Gastroesophageal sphincter (tissue), 4 donors: ENCODE measurements around the gene MIPOL1. TPM values are rescaled to one million over a fixed set of nuclear protein-coding genes. Genes with fewer than 3 reads are reported as not detected.
"Not testable (repeated sequence)": the region's sequence is repeated elsewhere in the genome, so short reads cannot be mapped to it uniquely, and the experiment has no call there.

ENCODE experiments used
- ATAC-seq: fragments of 150-250 bp; one replicate; pipeline ENCODE4 v1.9.1; 2016; ENCODE audit warnings: mild to moderate bottlenecking, moderate library complexity
- H3K27ac ChIP-seq, 4 donors: fragments of 200-600 bp; sonication (generic) in 3 of 4; 1 replicate in 3 of 4; 2 replicates in 1 of 4; pipeline ENCODE4 v1.5.1; 2016 to 2019
- H3K27me3 ChIP-seq: fragments of 200-600 bp; sonication (generic); one replicate; pipeline ENCODE4 v1.5.1; 2019
- H3K36me3 ChIP-seq, 2 donors: fragments of 200-600 bp; sonication (generic); one replicate each; pipeline ENCODE4 v1.5.1; 2019; ENCODE audit warnings: control low read depth in 1 of 2
- H3K4me1 ChIP-seq, 3 donors: fragments of 200-600 bp; sonication (generic); 1 replicate in 2 of 3; 2 replicates in 1 of 3; pipeline ENCODE4 v1.5.1; 2016 to 2019; ENCODE audit warnings: control low read depth in 2 of 3
- H3K4me3 ChIP-seq, 2 donors: fragments of 200-600 bp; sonication (generic); one replicate each; pipeline ENCODE4 v1.5.1; 2019; ENCODE audit warnings: mild to moderate bottlenecking in 1 of 2, moderate library complexity in 1 of 2
- H3K9me3 ChIP-seq, 3 donors: fragments of 200-600 bp; sonication (generic); one replicate each; pipeline ENCODE4 v1.5.1; 2017 to 2019; ENCODE audit warnings: control low read depth in 2 of 3
- EP300 ChIP-seq: sonication (generic); formaldehyde crosslinking; IDR thresholded peaks from one replicate; pipeline ENCODE4 v1.6.1; 2017; ENCODE audit warnings: antibody characterized with exemption, mild to moderate bottlenecking
- POLR2A ChIP-seq, 2 donors: fragments of 450-650 bp; IDR thresholded peaks; one replicate each; pipeline ENCODE4 v1.6.1; 2017; ENCODE audit warnings: antibody characterized with exemption in 2 of 2, mild to moderate bottlenecking in 2 of 2, moderate library complexity in 1 of 2
- POLR2AphosphoS5 ChIP-seq: sonication (generic); formaldehyde crosslinking; IDR thresholded peaks from one replicate; pipeline ENCODE4 v1.6.1; 2017; ENCODE audit warnings: antibody characterized with exemption
- WGBS, 2 donors: methylation state at CpG; one replicate each; pipeline ENCODE4 v1.1.5; 2018; ENCODE audit warnings: low coverage in 1 of 2; 5-methylcytosine and 5-hydroxymethylcytosine counted together
- total RNA-seq, 4 donors: library from RNA; depleted of rRNA; stranded (reverse); fragments of >200 nt; gene quantifications; one replicate each; pipeline ENCODE4 v1.1.0, GENCODE V29; 2016
- TF ChIP-seq, protein P1 (sequence below), 4 experiments: fragments of 200-600 bp in 2 of 4; fragments of 450-650 bp in 2 of 4; sonication (generic) in 1 of 4; IDR thresholded peaks; one replicate each; pipeline ENCODE4 v1.5.1; 2017 to 2019; ENCODE audit warnings: antibody characterized with exemption in 4 of 4, mild to moderate bottlenecking in 2 of 4, moderate library complexity in 2 of 4

The MIPOL1 gene
- total RNA-seq, 4 donors from 2014 or later: 10.6 to 32.8 (median 19.4) TPM

DNA sequence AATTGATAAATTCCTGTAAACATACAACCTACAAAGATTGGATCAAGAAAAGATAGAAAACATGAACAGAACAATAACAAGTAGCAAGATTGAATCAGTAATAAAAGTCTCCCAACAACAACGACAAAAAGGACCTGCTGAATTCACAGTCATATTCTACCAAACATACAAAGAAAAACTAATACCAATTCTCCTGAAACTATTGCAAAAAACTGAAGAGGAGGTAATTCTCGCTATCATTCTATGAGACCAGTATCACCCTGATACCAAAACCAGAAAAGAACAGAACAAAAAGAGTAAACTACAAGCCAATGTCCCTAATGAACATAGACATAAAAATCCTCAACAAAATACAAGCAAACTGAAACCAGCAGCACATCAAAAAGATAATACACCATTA, 39.8 kb upstream of the MIPOL1 start:
- no peaks in the 10 kb centered on the region for H3K36me3 ChIP-seq
- no peaks in the 10 kb centered on the region for H3K4me1 ChIP-seq
- H3K27ac ChIP-seq: no peak overlapping the region
- no peaks in the 10 kb centered on the region for H3K27me3 ChIP-seq
- peaks cover 0 to 14% (median 0%) of the 10 kb centered on the region in 3 donors for H3K9me3 ChIP-seq
- no peak for TF ChIP-seq EP300
- TF ChIP-seq POLR2AphosphoS5: no peak
- TF ChIP-seq POLR2A (IDR thresholded peaks at IDR 0.05): no peak
- TF ChIP-seq, protein P1, sequence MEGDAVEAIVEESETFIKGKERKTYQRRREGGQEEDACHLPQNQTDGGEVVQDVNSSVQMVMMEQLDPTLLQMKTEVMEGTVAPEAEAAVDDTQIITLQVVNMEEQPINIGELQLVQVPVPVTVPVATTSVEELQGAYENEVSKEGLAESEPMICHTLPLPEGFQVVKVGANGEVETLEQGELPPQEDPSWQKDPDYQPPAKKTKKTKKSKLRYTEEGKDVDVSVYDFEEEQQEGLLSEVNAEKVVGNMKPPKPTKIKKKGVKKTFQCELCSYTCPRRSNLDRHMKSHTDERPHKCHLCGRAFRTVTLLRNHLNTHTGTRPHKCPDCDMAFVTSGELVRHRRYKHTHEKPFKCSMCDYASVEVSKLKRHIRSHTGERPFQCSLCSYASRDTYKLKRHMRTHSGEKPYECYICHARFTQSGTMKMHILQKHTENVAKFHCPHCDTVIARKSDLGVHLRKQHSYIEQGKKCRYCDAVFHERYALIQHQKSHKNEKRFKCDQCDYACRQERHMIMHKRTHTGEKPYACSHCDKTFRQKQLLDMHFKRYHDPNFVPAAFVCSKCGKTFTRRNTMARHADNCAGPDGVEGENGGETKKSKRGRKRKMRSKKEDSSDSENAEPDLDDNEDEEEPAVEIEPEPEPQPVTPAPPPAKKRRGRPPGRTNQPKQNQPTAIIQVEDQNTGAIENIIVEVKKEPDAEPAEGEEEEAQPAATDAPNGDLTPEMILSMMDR (IDR thresholded peaks at IDR 0.05): no peak
- WGBS, 2 donors: 87 to 90% methylated on average over 2 of the region's 2 CpGs
- H3K4me3 ChIP-seq: no peak overlapping the region
- no peak for ATAC-seq

DNA sequence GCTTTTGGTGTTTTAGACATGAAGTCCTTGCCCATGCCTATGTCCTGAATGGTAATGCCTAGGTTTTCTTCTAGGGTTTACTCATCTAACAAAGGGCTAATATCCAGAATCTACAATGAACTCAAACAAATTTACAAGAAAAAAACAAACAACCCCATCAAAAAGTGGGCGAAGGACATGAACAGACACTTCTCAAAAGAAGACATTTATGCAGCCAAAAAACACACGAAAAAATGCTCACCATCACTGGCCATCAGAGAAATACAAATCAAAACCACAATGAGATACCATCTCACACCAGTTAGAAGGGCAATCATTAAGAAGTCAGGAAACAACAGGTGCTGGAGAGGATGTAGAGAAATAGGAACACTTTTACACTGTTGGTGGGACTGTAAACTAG, 35.4 kb upstream of the MIPOL1 start:
- not testable (repeated sequence) for H3K4me1 ChIP-seq, H3K9me3 ChIP-seq, H3K27ac ChIP-seq, ATAC-seq, H3K27me3 ChIP-seq, H3K36me3 ChIP-seq, H3K4me3 ChIP-seq
- WGBS, 2 donors: no CpG with 5 or more reads among the region's 2 CpGs

DNA sequence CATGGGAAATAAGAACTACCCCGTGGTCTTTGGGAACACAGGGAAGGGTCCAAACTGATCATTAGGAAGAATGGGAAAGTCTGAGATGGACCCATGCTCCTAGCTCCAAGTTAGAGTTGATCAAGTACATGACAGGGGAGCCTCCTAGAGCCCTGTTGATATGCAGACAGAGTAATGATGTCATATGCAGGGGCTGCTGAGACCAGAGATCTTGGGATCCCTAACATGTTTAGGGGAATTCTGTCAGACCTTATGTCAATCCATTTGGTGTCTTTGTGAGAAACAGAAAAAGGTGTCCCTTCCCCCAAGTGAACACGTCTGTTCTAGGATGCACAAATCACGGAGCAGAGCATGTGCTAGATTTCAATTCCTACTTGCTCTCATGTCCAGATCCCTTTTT, 31.9 kb upstream of the MIPOL1 start:
- 84 to 93% methylated on average over 3 of the region's 3 CpGs for WGBS, 2 donors
- H3K9me3 ChIP-seq: no peaks in the 10 kb centered on the region
- no peak for TF ChIP-seq POLR2AphosphoS5
- no peak for TF ChIP-seq POLR2A (IDR thresholded peaks at IDR 0.05)
- TF ChIP-seq EP300: no peak
- TF ChIP-seq, protein P1 (IDR thresholded peaks at IDR 0.05): no peak

DNA sequence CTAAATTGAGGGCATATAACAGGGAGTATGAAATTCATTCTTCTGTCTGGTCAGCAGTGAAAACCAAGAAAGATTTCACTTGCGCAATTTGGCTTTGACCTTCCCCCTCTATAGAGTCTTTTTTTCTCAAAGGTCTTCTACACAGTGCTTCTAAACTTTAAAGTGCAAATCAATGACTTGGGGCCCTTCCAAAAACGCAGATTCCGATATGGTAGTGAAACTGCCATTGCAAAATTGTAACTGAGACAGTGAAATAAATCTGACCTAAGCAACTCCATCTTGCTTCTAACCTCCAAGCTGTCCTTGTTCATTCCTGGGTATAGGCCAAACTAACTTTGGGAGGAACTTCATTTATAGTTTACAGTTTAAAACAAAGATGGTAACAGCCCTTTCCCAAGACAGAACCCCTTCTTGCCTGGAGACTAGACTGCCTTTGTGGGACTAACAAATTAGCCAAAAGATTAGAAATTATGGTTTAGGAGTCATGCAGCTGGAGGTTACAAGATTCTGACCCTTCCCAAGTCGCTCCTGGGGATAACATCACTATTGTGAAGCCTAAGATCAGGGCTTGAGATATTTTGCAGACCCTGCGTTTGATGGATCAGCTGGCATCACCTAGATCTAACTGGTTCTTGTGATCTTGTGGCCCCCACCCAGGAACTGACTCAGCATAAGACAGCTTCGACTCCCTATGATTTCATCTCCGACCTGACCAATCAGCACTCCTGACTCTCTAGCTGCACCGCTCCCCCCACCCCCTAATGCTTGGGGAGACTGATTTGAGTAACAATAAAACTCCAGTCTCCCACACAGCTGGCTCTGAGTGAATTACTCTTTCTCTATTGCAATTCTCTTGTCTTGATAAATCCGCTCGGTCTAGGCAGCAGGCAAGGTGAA, 30.3 kb upstream of the MIPOL1 start:
- peaks cover 0 to 8% (median 0%) of the 10 kb centered on the region in 3 donors for H3K4me1 ChIP-seq
- WGBS, 2 donors: 81% methylated on average over 8 of the region's 10 CpGs
- no peak overlapping the region for H3K27ac ChIP-seq
- ATAC-seq: no peak
- no peaks in the 10 kb centered on the region for H3K9me3 ChIP-seq
- no peak overlapping the region for H3K4me3 ChIP-seq
- TF ChIP-seq POLR2AphosphoS5 (no peak), EP300 (no peak), POLR2A (IDR thresholded peaks at IDR 0.05) (no peak)
- TF ChIP-seq, protein P1 (IDR thresholded peaks at IDR 0.05): no peak
- H3K36me3 ChIP-seq: no peaks in the 10 kb centered on the region
- H3K27me3 ChIP-seq: no peaks in the 10 kb centered on the region

More for the DNA sequence above, 31.9 kb upstream of the MIPOL1 start:
- no peak for ATAC-seq
- H3K4me3 ChIP-seq: no peak overlapping the region
- no peaks in the 10 kb centered on the region for H3K4me1 ChIP-seq
- no peak overlapping the region for H3K27ac ChIP-seq
- H3K27me3 ChIP-seq: no peaks in the 10 kb centered on the region
- H3K36me3 ChIP-seq: no peaks in the 10 kb centered on the region

DNA sequence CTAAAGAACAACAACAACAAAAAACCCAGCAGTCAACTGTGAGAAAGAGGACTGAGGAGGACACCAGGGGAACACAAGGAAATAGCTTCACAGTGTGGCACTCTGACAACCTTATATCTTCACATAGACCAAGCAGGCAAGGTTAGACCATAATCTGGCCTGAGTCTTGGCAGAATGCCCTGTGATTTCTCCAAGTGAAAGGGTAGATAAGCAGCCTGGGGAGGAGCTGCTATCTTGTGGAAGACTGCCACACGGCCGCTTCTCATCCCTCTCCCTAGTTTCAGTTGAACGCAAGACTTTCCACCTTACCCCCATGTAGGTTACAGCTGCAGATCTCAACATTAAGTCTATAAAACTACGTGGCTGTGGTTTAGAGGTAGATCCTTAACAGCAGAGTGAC, 29.0 kb upstream of the MIPOL1 start:
- H3K9me3 ChIP-seq: no peaks in the 10 kb centered on the region
- no peak overlapping the region for H3K27ac ChIP-seq
- H3K36me3 ChIP-seq: no peaks in the 10 kb centered on the region
- H3K4me1 ChIP-seq: peaks cover 0 to 17% (median 0%) of the 10 kb centered on the region in 3 donors
- no peak overlapping the region for H3K4me3 ChIP-seq
- TF ChIP-seq, protein P1 (IDR thresholded peaks at IDR 0.05): no peak
- no peak for TF ChIP-seq EP300
- 76 to 87% methylated on average over 4 of the region's 4 CpGs for WGBS, 2 donors
- no peak for ATAC-seq
- no peaks in the 10 kb centered on the region for H3K27me3 ChIP-seq
